GM21825 (cell line): ENCODE measurements around the gene CBY2.
"Not testable (repeated sequence)": the region's sequence is repeated elsewhere in the genome, so short reads cannot be mapped to it uniquely, and the experiment has no call there.

ENCODE experiments used
- ATAC-seq: cut with Tn5 transposase; IDR thresholded peaks from one replicate; pipeline ENCODE4 v1.9.1; 2021; ENCODE audit warnings: mild to moderate bottlenecking, moderate library complexity; ENCODE audit not compliant: unreplicated experiment

The CBY2 gene

GRCh38 chr13:45737571-45738017, 35.5 kb downstream of the CBY2 start:
- ATAC-seq: no peak

DNA sequence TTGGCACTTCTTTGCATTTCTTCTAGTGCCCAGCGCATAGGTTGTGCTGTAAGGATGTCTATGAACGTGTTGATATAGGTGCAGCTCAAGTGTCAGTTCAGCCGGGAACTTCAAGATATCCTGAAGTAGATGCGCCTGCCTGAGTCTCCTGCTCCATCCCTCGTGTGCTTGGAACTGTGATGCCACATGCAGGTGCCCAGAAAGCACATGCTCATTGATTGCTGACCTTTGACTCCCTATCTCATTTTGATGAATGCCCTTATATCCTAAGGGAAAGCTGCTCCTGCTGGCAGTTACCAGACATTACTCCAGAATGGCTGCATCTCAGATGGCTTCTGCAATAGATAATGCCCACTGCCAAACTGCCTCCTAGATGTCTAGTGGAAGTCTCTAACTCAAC, 40.9 kb downstream of the CBY2 start:
- no peak for ATAC-seq

DNA sequence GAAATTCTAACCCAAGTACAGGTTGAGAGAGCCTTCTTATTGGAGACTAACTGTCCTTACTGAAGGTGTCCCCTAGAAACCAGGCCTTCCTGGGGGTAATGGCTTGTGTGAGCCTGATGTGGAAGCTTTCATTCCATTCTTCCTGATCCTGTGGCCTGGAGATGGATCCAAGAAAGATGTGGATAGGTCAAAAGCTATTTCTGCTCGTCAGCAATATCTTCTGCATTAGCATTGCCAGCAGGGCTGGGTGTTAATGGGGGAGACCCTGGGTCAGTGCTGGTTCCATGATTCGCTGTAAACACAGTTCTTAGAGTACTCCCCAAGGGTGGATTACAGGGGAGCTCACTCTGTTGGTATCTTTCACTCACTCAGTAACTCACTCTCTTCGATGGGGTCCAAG, 42.9 kb downstream of the CBY2 start:
- no peak for ATAC-seq

DNA sequence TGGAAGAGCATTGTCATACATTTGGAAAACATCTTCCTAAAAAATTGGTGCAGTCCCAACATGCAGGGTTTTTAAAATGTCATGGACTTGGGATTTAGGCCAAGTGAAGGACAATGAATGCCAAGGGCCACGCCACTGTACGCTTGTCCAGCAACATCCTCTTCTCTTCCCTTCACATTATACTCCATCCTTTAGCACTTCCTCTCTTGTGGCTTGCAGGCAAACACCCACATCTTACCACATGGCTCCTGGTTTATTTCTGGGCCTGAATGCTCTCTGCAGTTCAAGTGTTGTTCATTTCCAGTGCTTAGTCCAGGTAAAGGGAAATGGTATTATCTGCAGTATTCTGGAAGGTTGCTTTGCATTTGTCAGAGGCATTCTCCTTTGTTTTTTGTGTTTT, 45.0 kb downstream of the CBY2 start:
- no peak for ATAC-seq

DNA sequence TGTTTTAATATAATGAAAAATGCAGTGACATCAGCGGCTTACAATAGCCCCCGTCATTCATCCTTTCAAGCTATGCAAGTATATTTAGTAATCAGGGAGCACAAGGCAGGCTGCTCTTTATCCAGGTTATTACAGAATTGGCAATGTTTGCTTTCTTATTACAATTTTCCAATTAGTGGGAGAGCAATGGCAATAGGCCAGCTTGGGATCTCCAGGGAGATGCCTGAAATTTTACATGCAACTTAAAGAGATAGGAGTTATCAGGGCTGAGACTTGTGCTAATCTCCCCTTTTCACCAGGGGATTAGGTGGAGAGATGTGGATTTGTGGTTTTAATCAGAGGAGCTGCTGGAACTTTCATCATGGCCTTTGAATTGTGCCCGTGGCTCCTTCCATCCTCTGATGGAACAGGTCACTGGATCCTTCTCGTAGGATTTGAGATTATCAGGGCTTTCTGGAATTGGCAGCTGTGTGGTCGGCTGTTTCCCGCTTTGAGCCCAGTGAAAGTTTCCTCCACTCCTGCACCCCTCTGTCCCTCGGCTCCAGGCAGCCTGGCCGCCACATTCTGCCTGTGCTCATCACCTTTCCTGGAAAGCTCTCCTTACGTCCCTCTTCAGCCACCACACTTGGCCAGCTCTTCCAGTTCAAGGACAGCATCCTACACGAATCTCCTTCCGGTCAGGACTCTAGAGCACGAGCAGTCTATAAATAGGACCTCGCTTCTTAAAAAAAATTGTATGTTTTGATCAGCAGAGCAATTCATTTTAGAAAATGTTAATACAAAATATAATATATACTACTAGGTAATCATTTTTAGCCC, 47.0 kb downstream of the CBY2 start:
- ATAC-seq: no peak

DNA sequence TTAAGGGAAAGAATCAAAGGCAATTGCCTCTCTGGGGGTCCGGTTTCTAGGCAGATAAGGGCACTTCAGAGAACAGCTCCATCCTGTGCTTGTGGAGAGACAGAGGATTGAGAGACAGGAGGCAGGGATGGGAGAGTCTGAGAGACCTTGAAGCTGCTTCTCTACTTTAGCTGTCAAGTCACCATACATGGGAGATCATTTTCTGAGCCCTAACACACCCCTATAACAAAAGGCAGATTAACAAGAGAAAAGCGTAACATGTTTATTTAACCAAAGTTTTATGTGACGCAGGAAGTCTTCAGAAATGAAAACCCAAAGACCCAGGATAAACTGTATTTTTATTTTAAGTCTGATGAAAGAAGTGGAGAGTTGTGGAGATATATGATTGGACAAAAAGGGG, 48.4 kb downstream of the CBY2 start:
- no peak for ATAC-seq

DNA sequence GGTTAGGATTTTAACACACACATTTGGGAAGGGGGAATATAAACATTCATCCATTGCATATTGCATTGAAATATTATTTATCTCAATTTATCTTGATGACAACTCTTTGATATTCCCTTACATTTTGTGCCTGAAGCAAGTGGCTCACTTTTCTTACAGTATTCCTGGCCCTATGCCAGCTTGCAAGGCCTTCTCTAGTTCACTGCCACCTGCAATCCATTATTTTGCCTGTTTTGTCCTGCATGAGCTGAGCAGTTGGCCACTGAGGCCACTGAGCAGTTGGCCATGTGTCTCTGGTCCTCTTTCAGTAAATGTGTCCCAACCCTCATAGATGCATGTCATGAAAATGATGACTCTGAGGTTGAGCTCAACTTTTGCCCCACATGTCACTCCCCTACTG, 49.8 kb downstream of the CBY2 start:
- ATAC-seq: no peak

DNA sequence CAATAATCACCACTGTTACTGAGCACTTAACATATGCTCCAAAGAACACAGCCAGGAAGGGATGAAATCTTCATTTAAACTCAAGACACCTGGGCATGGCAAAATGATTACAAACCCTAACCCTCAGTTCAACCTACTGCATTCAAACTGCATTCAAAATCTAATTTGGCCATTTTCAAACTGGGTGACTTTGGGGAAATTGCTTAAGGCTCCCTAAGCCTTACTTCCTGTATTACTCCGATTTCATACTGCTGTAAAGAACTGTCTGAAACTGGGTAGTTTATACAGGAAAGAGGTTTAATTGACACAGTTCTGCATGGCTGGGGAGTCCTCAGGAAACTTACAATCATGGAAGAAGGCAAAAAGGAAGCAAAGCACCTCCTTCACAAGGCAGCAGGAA, 50.4 kb downstream of the CBY2 start:
- no peak for ATAC-seq

DNA sequence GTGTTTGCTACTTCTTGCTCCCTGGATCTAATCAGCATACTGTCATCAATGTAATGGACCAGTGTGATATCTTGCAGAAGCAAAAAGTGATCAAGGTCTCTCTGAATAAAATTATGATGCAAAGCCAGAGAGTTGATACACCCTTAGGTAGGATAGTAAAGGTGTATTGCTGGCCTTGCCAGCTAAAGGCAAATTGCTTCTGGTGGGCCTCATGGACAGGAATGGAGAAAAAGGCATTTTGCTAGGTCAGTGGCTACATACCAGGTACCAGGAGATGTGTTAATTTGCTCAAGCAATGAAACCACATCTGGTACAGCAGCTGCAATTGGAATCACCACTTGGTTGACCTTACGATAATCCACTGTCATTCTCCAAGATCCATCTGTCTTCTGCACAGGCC, 54.4 kb downstream of the CBY2 start:
- ATAC-seq: not testable (repeated sequence)

DNA sequence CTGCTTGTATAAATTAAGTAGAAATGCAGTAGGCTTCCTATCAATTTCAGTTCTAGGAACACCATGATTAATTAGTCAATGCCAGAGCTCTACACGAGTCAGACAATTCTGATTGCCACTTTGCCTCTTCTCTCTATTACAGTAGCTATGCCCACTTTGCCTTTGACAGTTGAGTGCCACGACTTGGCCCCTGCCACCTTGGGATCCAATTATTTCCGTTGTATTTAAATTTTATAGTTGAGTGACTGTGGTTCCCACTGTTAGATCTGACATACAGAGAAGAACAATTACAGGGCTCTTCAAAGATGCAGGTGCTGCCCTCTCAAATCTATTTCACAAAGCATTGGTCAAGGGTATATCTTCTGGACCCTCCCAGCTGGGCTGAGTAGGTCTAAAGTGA, 55.5 kb downstream of the CBY2 start:
- ATAC-seq: not testable (repeated sequence)

DNA sequence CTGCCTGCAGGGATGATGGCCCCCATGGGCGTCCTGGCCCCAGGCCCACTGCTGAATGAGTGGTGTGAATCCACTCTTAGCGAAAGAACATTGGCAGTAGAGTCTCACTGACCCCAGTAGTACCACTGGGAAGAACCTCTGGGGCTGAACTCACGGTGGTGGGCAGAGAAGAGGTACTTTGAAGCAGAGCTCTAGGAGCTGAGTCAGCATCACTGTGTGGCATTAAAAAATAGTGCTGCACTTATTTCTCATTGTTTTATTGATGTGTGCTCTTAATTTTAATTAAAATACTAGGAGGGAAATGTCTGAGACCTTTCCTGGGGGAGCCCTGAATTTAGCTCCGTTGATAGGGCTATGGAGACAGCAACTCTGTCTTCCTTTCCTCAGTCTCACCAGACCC, 61.3 kb downstream of the CBY2 start:
- ATAC-seq: no peak
